ENCODE measurements around the gene SEMA3C. TPM values are rescaled to one million over a fixed set of nuclear protein-coding genes. Genes with fewer than 3 reads are reported as not detected.

The SEMA3C gene
- total RNA-seq, 1 donor from 2014 or later = 91.3 TPM

GRCh38 chr7:80705130-80705781 is 213.6 kb downstream of the SEMA3C start:
- no peak for DNase-seq
- Mint-ChIP-seq H3K9me3 (ENCODE audit: unreplicated experiment) (no peaks in the 10 kb centered on the region), H3K4me1 (ENCODE audit: low read depth, unreplicated experiment) (no peaks in the 10 kb centered on the region), H3K27ac (ENCODE audit: unreplicated experiment) (no peak overlapping the region), H3K36me3 (ENCODE audit: unreplicated experiment) (no peaks in the 10 kb centered on the region), H3K4me3 (ENCODE audit: unreplicated experiment) (no peak overlapping the region), H3K27me3 (ENCODE audit: unreplicated experiment) (no peaks in the 10 kb centered on the region)
- TF ChIP-seq CTCF (IDR thresholded peaks at IDR 0.05; ENCODE audit: partially characterized antibody, unreplicated experiment) = no peak

- Mint-ChIP-seq H3K27me3 (ENCODE audit: unreplicated experiment) (no peaks in the 10 kb centered on the region), H3K4me3 (ENCODE audit: unreplicated experiment) (no peak overlapping the region), H3K9me3 (ENCODE audit: unreplicated experiment) (no peaks in the 10 kb centered on the region), H3K27ac (ENCODE audit: unreplicated experiment) (no peak overlapping the region), H3K36me3 (ENCODE audit: unreplicated experiment) (no peaks in the 10 kb centered on the region), H3K4me1 (ENCODE audit: low read depth, unreplicated experiment) (no peaks in the 10 kb centered on the region)
- DNase-seq = no peak
- TF ChIP-seq CTCF (IDR thresholded peaks at IDR 0.05; ENCODE audit: partially characterized antibody, unreplicated experiment) = no peak
Measured at GRCh38 chr7:80703272-80703671, 215.6 kb downstream of the SEMA3C start.

GRCh38 chr7:80699721-80700256 is 219.1 kb downstream of the SEMA3C start:
- DNase-seq = no peak
- Mint-ChIP-seq H3K36me3 (ENCODE audit: unreplicated experiment) (no peaks in the 10 kb centered on the region), H3K27ac (ENCODE audit: unreplicated experiment) (no peak overlapping the region), H3K4me1 (ENCODE audit: low read depth, unreplicated experiment) (no peaks in the 10 kb centered on the region), H3K4me3 (ENCODE audit: unreplicated experiment) (no peak overlapping the region), H3K27me3 (ENCODE audit: unreplicated experiment) (no peaks in the 10 kb centered on the region), H3K9me3 (ENCODE audit: unreplicated experiment) (no peaks in the 10 kb centered on the region)
- no peak for TF ChIP-seq CTCF (IDR thresholded peaks at IDR 0.05; ENCODE audit: partially characterized antibody, unreplicated experiment)

GRCh38 chr7:80699045-80699638 is 219.7 kb downstream of the SEMA3C start:
- no peak overlapping the region for H3K27ac Mint-ChIP-seq (ENCODE audit: unreplicated experiment)
- H3K4me1 Mint-ChIP-seq (ENCODE audit: low read depth, unreplicated experiment) = no peaks in the 10 kb centered on the region
- no peaks in the 10 kb centered on the region for H3K27me3 Mint-ChIP-seq (ENCODE audit: unreplicated experiment)
- DNase-seq = no peak
- peak; percentile 90 for TF ChIP-seq CTCF (IDR thresholded peaks at IDR 0.05; ENCODE audit: partially characterized antibody, unreplicated experiment)
- no peaks in the 10 kb centered on the region for H3K9me3 Mint-ChIP-seq (ENCODE audit: unreplicated experiment)
- no peaks in the 10 kb centered on the region for H3K36me3 Mint-ChIP-seq (ENCODE audit: unreplicated experiment)
- H3K4me3 Mint-ChIP-seq (ENCODE audit: unreplicated experiment) = no peak overlapping the region

Measured in glutamatergic neuron (in vitro differentiated cells).